HL-60 (cell line): Measurements from ENCODE around the gene OLFML2B.

Experiments used
- CTCF ChIP-seq: IDR thresholded peaks from one replicate; pipeline ENCODE4 v1.5.1; 2011; ENCODE audit warnings: low read length, control low read depth, inconsistent platforms; ENCODE audit not compliant: insufficient read depth
- GABPA ChIP-seq: IDR thresholded peaks from 2 replicates; pipeline ENCODE4 v1.6.1; 2012; ENCODE audit warnings: low read depth
- POLR2AphosphoS5 ChIP-seq: IDR thresholded peaks from 2 replicates; pipeline ENCODE4 v1.6.1; 2012; ENCODE audit warnings: low read depth
- REST ChIP-seq: IDR thresholded peaks from 2 replicates; pipeline ENCODE4 v1.6.1; 2012; ENCODE audit warnings: low read depth; ENCODE audit not compliant: insufficient replicate concordance
- SPI1 ChIP-seq: IDR thresholded peaks from 2 replicates; pipeline ENCODE4 v1.6.1; 2012; ENCODE audit warnings: low read depth, mild to moderate bottlenecking, borderline replicate concordance

- TF ChIP-seq CTCF = no peak
- TF ChIP-seq POLR2AphosphoS5 = no peak
- TF ChIP-seq GABPA = no peak
- TF ChIP-seq REST = no peak
- no peak for TF ChIP-seq SPI1
Measured at GRCh38 chr1:161972828-161973227, 50.8 kb downstream of the OLFML2B start.
